H1 (cell line): ENCODE results near the gene NR4A3. TPM values are rescaled to one million over a fixed set of nuclear protein-coding genes. Genes with fewer than 3 reads are reported as not detected.

ENCODE experiments used
- CTCF ChIA-PET: fragments of 300-600 bp; sonication (Branson Sonifier 250); formaldehyde crosslinking; loops from one replicate; lab custom pipeline; 2021; ENCODE audit not compliant: partially characterized antibody; lab: Charles Lee
- POLR2A ChIA-PET: fragments of 300-600 bp; sonication (Branson Sonifier 250); formaldehyde crosslinking; loops from one replicate; lab custom pipeline; 2021; ENCODE audit warnings: inconsistent platforms; ENCODE audit not compliant: partially characterized antibody; lab: Charles Lee
- DNase-seq, 2 experiments: peaks; one replicate each; pipeline versions ENCODE4 v3.0.0 to v3.0.0-alpha.2; 2010 to 2022; ENCODE audit warnings: low spot score in 2 of 2, low read depth in 1 of 2, mixed read lengths in 1 of 2
- FAIRE-seq: peaks from 2 replicates; lab custom pipeline; 2011; peaks lifted over from hg19 to GRCh38; lab: Jason Lieb, UNC
- H2AFZ ChIP-seq: 2 replicates; pipeline ENCODE4 v1.8.1; 2012; ENCODE audit warnings: low read length, inconsistent platforms
- H2AK5ac ChIP-seq: 2 replicates; pipeline ENCODE4 v1.6.1; 2013; ENCODE audit warnings: low read depth, low read length
- H2BK120ac ChIP-seq: replicated peaks from 2 replicates; pipeline ENCODE3; 2013; ENCODE audit warnings: low read depth, low read length, inconsistent platforms
- H2BK12ac ChIP-seq: 2 replicates; pipeline ENCODE4 v1.6.1; 2013; ENCODE audit warnings: low read depth, low read length
- H2BK15ac ChIP-seq: 2 replicates; pipeline ENCODE4 v1.6.1; 2013; ENCODE audit warnings: low read length
- H2BK20ac ChIP-seq: 2 replicates; pipeline ENCODE4 v1.6.1; 2013; ENCODE audit warnings: low read length
- H2BK5ac ChIP-seq: 2 replicates; pipeline ENCODE4 v1.6.1; 2013; ENCODE audit warnings: low read depth, low read length
- H3K14ac ChIP-seq: 2 replicates; pipeline ENCODE4 v1.6.1; 2013; ENCODE audit warnings: inconsistent platforms; ENCODE audit not compliant: insufficient read length
- H3K18ac ChIP-seq: 2 replicates; pipeline ENCODE4 v1.6.1; 2013; ENCODE audit warnings: low read length; ENCODE audit errors: extremely low read depth
- H3K23ac ChIP-seq: 2 replicates; pipeline ENCODE4 v1.6.1; 2013; ENCODE audit warnings: inconsistent platforms; ENCODE audit not compliant: insufficient read length
- H3K23me2 ChIP-seq: 2 replicates; pipeline ENCODE4 v1.6.1; 2013; ENCODE audit warnings: low read depth, low read length
- H3K27ac ChIP-seq: 2 replicates; pipeline ENCODE4 v1.6.1; 2011; ENCODE audit warnings: low read depth, low read length, inconsistent platforms
- H3K27me3 ChIP-seq, 4 experiments: replicated peaks in 1 of 4; 1 replicate in 1 of 4; 2 replicates in 3 of 4; pipeline versions ENCODE4 v1.6.1 to v1.8.1; 2011 to 2013; ENCODE audit warnings: low read length in 3 of 4, mild to moderate bottlenecking in 3 of 4, inconsistent platforms in 2 of 4, mixed read lengths in 2 of 4, moderate library complexity in 1 of 4; ENCODE audit not compliant: control insufficient read depth in 3 of 4, insufficient read depth in 3 of 4; ENCODE audit errors: extremely low read depth in 1 of 4
- H3K36me3 ChIP-seq, 4 experiments: 2 replicates each; pipeline versions ENCODE4 v1.6.1 to v1.8.1; 2011 to 2013; ENCODE audit warnings: mild to moderate bottlenecking in 4 of 4, low read length in 3 of 4, moderate library complexity in 2 of 4, control low read depth in 1 of 4, inconsistent platforms in 1 of 4; ENCODE audit not compliant: insufficient read depth in 4 of 4, control insufficient read depth in 2 of 4
- H3K4ac ChIP-seq: replicated peaks from 2 replicates; pipeline ENCODE3; 2013; ENCODE audit warnings: low read length, low read depth, mixed read lengths, inconsistent platforms; ENCODE audit not compliant: insufficient read length
- H3K4me1 ChIP-seq, 4 experiments: replicated peaks in 1 of 4; 1 replicate in 1 of 4; 2 replicates in 3 of 4; pipeline versions ENCODE4 v1.6.1 to v1.8.1; 2011 to 2013; ENCODE audit warnings: low read length in 3 of 4, inconsistent platforms in 2 of 4, mixed read lengths in 1 of 4; ENCODE audit not compliant: insufficient read depth in 4 of 4, control insufficient read depth in 3 of 4
- H3K4me2 ChIP-seq, 2 experiments: 2 replicates each; pipeline versions ENCODE4 v1.6.1 to v1.8.1; 2011 to 2013; ENCODE audit warnings: low read depth in 2 of 2, low read length in 2 of 2, control low read depth in 1 of 2, inconsistent platforms in 1 of 2, mild to moderate bottlenecking in 1 of 2; ENCODE audit not compliant: insufficient read depth in 1 of 2
- H3K4me3 ChIP-seq, 4 experiments: fragments of 200-600, 300-600 bp in 1 of 4; sonication (generic), shearing (Covaris generic), sonication (Bioruptor Twin) in 1 of 4; 2 replicates each; pipeline versions ENCODE4 v1.5.1 to v1.8.1; 2011 to 2016; ENCODE audit warnings: low read length in 4 of 4, low read depth in 3 of 4, control low read depth in 2 of 4, inconsistent platforms in 2 of 4, mild to moderate bottlenecking in 2 of 4, mixed read lengths in 1 of 4, moderate library complexity in 1 of 4; ENCODE audit not compliant: insufficient read depth in 2 of 4; ENCODE audit errors: extremely low read depth in 1 of 4
- H3K56ac ChIP-seq: replicated peaks from 2 replicates; pipeline ENCODE3; 2013; ENCODE audit warnings: low read depth, mild to moderate bottlenecking, mixed read lengths, low read length, inconsistent platforms; ENCODE audit not compliant: insufficient read length
- H3K79me1 ChIP-seq: 2 replicates; pipeline ENCODE4 v1.6.1; 2013; ENCODE audit warnings: low read depth, low read length, control low read depth
- H3K79me2 ChIP-seq, 2 experiments: 2 replicates each; pipeline versions ENCODE4 v1.6.1 to v1.8.1; 2012 to 2013; ENCODE audit warnings: low read length in 2 of 2, mild to moderate bottlenecking in 2 of 2, inconsistent platforms in 1 of 2; ENCODE audit not compliant: insufficient read depth in 2 of 2, control insufficient read depth in 1 of 2
- H3K9ac ChIP-seq, 4 experiments: replicated peaks in 1 of 4; 1 replicate in 1 of 4; 2 replicates in 3 of 4; pipeline versions ENCODE4 v1.6.1 to v1.8.1; 2011 to 2013; ENCODE audit warnings: low read depth in 3 of 4, low read length in 3 of 4, control low read depth in 2 of 4, mild to moderate bottlenecking in 2 of 4, moderate library complexity in 2 of 4, inconsistent platforms in 1 of 4; ENCODE audit errors: extremely low read depth in 1 of 4
- H3K9me3 ChIP-seq, 2 experiments: 2 replicates each; pipeline versions ENCODE4 v1.6.1 to v1.8.1; 2012 to 2013; ENCODE audit warnings: mild to moderate bottlenecking in 2 of 2, moderate library complexity in 2 of 2, control low read depth in 1 of 2, inconsistent platforms in 1 of 2, low read depth in 1 of 2, low read length in 1 of 2, mixed read lengths in 1 of 2; ENCODE audit not compliant: insufficient read depth in 2 of 2
- H4K20me1 ChIP-seq, 2 experiments: replicated peaks in 1 of 2; 2 replicates each; pipeline versions ENCODE3 to v1.8.1; 2011 to 2013; ENCODE audit warnings: inconsistent platforms in 2 of 2, low read length in 2 of 2, mild to moderate bottlenecking in 1 of 2; ENCODE audit not compliant: insufficient read depth in 2 of 2, control insufficient read depth in 1 of 2
- H4K5ac ChIP-seq: 2 replicates; pipeline ENCODE4 v1.6.1; 2013; ENCODE audit warnings: low read length, low read depth, mixed read lengths, inconsistent platforms; ENCODE audit not compliant: insufficient read length
- H4K8ac ChIP-seq: 2 replicates; pipeline ENCODE4 v1.8.0; 2013; ENCODE audit warnings: mild to moderate bottlenecking, moderate library complexity, low read length, inconsistent platforms; ENCODE audit not compliant: insufficient read depth; ENCODE audit errors: extremely low read depth
- H4K91ac ChIP-seq: replicated peaks from 2 replicates; pipeline ENCODE3; 2013; ENCODE audit warnings: low read length, mixed read lengths, inconsistent platforms; ENCODE audit not compliant: insufficient read length
- EGR1 ChIP-seq: IDR thresholded peaks from 2 replicates; pipeline ENCODE4 v1.6.1; 2011; ENCODE audit warnings: low read depth, low read length, borderline replicate concordance
- FOSL1 ChIP-seq: IDR thresholded peaks from 2 replicates; pipeline ENCODE4 v1.6.1; 2011; ENCODE audit warnings: mild to moderate bottlenecking, low read depth, low read length, moderate library complexity; ENCODE audit not compliant: insufficient read depth
- NRF1 ChIP-seq: IDR thresholded peaks from 2 replicates; pipeline ENCODE4 v1.6.1; 2011; ENCODE audit warnings: mild to moderate bottlenecking, low read depth, low read length, improper control_type of control experiment
- RAD21 ChIP-seq, 2 experiments: IDR thresholded peaks in 1 of 2; conservative IDR thresholded peaks in 1 of 2; 2 replicates each; pipeline ENCODE4 v1.6.1; 2011; ENCODE audit warnings: low read depth in 2 of 2, low read length in 2 of 2, improper control_type of control experiment in 1 of 2, inconsistent platforms in 1 of 2, mild to moderate bottlenecking in 1 of 2, moderate library complexity in 1 of 2
- RXRA ChIP-seq: IDR thresholded peaks from 2 replicates; pipeline ENCODE4 v1.6.1; 2011; ENCODE audit warnings: low read depth, mild to moderate bottlenecking, low read length, moderate library complexity; ENCODE audit not compliant: insufficient read depth
- SAP30 ChIP-seq: fragments of 300-600 bp; sonication (generic); IDR thresholded peaks from 2 replicates; pipeline ENCODE4 v1.7.1; 2012; ENCODE audit warnings: low read length, moderate library complexity, mild to moderate bottlenecking, inconsistent platforms; ENCODE audit not compliant: insufficient read depth, insufficient replicate concordance
- SP2 ChIP-seq: IDR thresholded peaks from 2 replicates; pipeline ENCODE4 v1.6.1; 2012; ENCODE audit warnings: mild to moderate bottlenecking, low read length, inconsistent platforms
- WGBS, 2 experiments: shearing (Covaris generic) in 1 of 2; methylation state at CpG; one replicate each; pipeline versions ENCODE4 v1.1.6 to v1.1.7; 2013 to 2015; ENCODE audit warnings: low lambda C conversion rate in 2 of 2, mixed read lengths in 2 of 2, inconsistent platforms in 1 of 2, low coverage in 1 of 2, missing lambda C conversion rate in 1 of 2; ENCODE audit not compliant: insufficient replicate concordance in 2 of 2, insufficient coverage in 1 of 2, insufficient read length in 1 of 2; ENCODE audit errors: extremely low coverage in 1 of 2, missing lambda C conversion rate in 1 of 2; 5-methylcytosine and 5-hydroxymethylcytosine counted together
- polyA plus RNA-seq, 7 experiments: library from polyadenylated mRNA; depleted of rRNA in 3 of 7; stranded (reverse) in 5 of 7; unstranded in 2 of 7; fragments of >200 nt in 5 of 7; fragments of 200-250 nt in 2 of 7; gene quantifications; 1 replicate in 5 of 7; 2 replicates in 1 of 7; 4 replicates in 1 of 7; pipeline versions ENCODE4 v1.2.1 to v1.2.3, GENCODE V29; 2011 to 2013; ENCODE audit warnings: missing spikeins in 2 of 7, mixed read lengths in 2 of 7
- total RNA-seq: library from RNA; stranded (reverse); fragmentation: NEBNext Ultra II Directional; extraction: Animal tissue kit (Norgen Biotek cat#: 25700); gene quantifications from 2 replicates; pipeline ENCODE4 v1.2.1, GENCODE V29; 2021

The NR4A3 gene
- total and polyA plus RNA-seq, 2 of the 8 experiments (the other 6 are each of a cell fraction or from before 2014, with no cell fraction given), result 0.05 to 0.30 TPM

DNA sequence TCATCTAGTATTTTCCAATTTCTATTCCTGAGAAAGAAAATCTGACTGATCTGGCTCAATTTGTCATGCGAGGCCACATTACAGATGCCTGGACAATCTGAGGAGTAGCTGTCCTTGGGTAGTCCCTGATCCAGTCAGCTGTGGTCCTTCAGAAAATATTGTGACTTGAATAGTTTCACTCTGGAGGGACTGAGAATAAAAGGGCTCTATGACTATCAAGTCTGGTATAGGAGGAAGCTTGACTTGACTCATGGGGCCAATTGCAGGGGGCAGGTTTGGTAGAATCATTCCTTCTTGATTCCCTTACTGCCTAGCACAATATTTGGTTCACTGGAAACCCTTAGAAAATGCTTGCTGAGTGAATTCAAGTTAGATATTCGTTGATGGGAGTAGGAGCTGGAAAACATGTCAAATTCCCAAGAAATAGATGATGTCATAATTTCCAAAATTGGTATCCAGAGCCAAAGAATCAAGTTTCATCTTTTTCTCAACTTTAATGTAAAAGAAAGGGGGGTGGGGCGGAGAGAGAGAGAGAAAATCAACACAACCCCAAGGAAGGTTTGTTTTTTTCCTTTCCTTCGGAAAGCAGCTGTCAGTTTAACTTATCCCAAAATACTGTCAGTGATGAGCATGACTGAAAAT, 52.4 kb downstream of the NR4A3 start:
- no peaks in the 10 kb centered on the region for H3K27me3 ChIP-seq
- H3K4me1 ChIP-seq, result no peaks in the 10 kb centered on the region
- H2BK120ac ChIP-seq, result no peak overlapping the region
- H3K79me2 ChIP-seq, result no peaks in the 10 kb centered on the region
- H3K23ac ChIP-seq, result no peak overlapping the region
- no peak overlapping the region for H4K5ac ChIP-seq
- no peak overlapping the region for H3K14ac ChIP-seq
- no peaks in the 10 kb centered on the region for H3K79me1 ChIP-seq
- H2BK12ac ChIP-seq, result no peak overlapping the region
- no peak overlapping the region for H3K9ac ChIP-seq
- H3K27ac ChIP-seq, result no peak overlapping the region
- no peak overlapping the region for H4K8ac ChIP-seq
- WGBS, 2 experiments, result 88% methylated on average over 4 of the region's 4 CpGs; no CpG with 5 or more reads in 1 of the 2 experiments
- POLR2A ChIA-PET, result no interaction called here
- no peaks in the 10 kb centered on the region for H3K9me3 ChIP-seq
- no peak overlapping the region for H3K18ac ChIP-seq
- H2BK15ac ChIP-seq, result no peak overlapping the region
- H4K91ac ChIP-seq, result no peak overlapping the region
- CTCF ChIA-PET, result interaction anchor here (1.1 to 11.1 kb wide), 2 partner anchors 14 to 18 kb away, joined by 4 to 51 read pairs; no protein-coding TSS in a partner anchor
- FAIRE-seq (no peak), DNase-seq (no peak)
- no peak overlapping the region for H3K56ac ChIP-seq
- H3K4me3 ChIP-seq, result no peak overlapping the region
- no peak overlapping the region for H3K4me2 ChIP-seq
- no peak overlapping the region for H2AFZ ChIP-seq
- H2BK20ac ChIP-seq, result no peak overlapping the region
- H4K20me1 ChIP-seq, result no peaks in the 10 kb centered on the region
- H3K23me2 ChIP-seq, result no peaks in the 10 kb centered on the region; the same call in 1 of the 2 replicates
- no peaks in the 10 kb centered on the region; a peak in 1 of 8 replicates for H3K36me3 ChIP-seq
- H2AK5ac ChIP-seq, result no peak overlapping the region
- no peak overlapping the region for H3K4ac ChIP-seq
- H2BK5ac ChIP-seq, result no peak overlapping the region
- TF ChIP-seq RAD21 (IDR thresholded peaks at IDR 0.05 in 1 of 2, conservative IDR thresholded peaks at IDR 0.05 in 1 of 2; ENCODE audit: low read depth in 2 of 2, low read length in 2 of 2) (no peak), RXRA (no peak), FOSL1 (no peak), SAP30 (no peak), EGR1 (no peak), SP2 (no peak), NRF1 (no peak)
